HTR-8/SVneo (cell line): Measurements from ENCODE around the gene TGM1.

Source experiments
- DNase-seq: peaks from one replicate; pipeline ENCODE4 v3.0.0; 2011; ENCODE audit warnings: low spot score, mixed read lengths; ENCODE audit not compliant: insufficient read length
- FAIRE-seq: peaks from 2 replicates; lab custom pipeline; 2011; peaks lifted over from hg19 to GRCh38; lab: Jason Lieb, UNC

Gene TGM1

DNA sequence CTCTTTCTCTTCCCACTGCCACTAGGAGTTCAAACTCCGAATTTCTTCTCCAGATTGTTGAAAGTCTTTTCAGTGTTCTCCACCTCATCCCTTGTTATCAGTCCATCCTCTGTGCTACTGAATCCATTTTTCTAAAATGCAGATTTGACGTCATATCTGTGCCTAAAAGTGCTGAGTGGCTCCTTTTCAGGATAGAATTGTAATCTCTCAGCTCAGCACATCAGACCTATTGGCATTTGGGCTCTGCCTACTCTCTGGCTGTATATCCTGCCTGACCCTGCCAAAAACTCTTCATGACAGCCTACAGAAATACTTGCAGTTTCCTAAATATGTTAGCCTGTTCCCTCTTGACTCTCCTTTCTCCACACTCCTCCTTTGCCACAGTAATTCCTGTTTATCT, 9.5 kb upstream of the TGM1 start:
- no peak for DNase-seq
- no peak for FAIRE-seq

DNA sequence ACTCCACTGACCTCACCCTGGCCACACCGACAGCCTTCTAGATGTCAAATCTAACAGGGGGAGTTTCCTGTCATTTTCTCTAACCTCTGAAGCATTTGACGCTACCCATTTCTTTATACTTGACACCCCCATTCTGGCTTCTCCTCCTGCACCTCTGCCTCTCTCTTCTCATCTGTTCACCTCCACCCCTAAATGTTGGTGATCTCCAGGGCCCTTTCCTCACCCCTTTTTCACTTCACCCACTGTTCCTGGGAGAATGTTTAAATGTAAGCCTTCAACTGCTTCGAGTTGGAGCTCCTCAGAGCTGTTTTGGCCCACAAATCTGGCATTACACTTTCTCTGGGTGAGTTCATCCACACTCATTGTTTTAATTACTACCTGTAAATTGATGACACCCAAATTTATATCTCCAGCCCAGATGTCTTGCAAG, 8.9 kb upstream of the TGM1 start:
- DNase-seq, result no peak

DNA sequence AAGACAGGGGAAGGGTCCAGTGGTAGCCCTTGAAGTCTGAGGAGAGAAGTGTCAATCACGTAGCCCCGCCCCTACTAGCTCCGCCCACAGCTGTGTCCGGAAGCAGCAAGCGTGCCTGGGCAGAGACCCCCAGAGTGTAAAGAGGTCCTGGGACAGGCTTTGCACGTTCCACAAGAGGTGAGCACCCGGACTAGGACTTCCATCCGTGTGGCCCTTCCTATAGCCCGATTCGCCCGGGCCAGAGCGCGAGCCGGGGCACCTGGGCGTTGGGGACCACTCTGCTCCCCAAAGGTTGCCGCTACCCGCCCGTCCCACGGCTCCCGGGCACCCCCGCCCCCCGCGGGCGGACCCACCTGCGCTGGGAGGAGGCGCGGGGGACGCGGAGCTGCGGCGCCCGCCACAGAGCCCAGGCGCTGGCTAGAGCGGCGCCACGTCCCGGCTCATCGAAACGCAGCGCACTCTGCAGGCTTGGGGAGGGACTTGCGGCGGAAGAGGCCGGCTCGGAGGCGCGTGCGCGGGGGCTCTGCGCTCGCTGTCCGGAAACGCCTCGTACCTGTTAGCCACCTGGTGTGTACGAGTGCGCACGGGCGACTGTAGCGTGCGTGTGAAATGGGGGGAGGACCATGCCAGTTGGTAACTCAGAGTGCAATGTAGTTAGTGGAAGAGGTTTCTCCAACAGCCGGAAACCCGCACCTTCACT, 8.3 kb upstream of the TGM1 start, which contains the start of gene RABGGTA:
Gene RABGGTA (minus strand): TSS at position 464 of the 700 bp plus-strand sequence. CDS start 482 bp downstream, outside the sequence.
- FAIRE-seq, result no peak
- DNase-seq, result peak; percentile 84

More for the DNA sequence above, 8.9 kb upstream of the TGM1 start:
- no peak for FAIRE-seq

DNA sequence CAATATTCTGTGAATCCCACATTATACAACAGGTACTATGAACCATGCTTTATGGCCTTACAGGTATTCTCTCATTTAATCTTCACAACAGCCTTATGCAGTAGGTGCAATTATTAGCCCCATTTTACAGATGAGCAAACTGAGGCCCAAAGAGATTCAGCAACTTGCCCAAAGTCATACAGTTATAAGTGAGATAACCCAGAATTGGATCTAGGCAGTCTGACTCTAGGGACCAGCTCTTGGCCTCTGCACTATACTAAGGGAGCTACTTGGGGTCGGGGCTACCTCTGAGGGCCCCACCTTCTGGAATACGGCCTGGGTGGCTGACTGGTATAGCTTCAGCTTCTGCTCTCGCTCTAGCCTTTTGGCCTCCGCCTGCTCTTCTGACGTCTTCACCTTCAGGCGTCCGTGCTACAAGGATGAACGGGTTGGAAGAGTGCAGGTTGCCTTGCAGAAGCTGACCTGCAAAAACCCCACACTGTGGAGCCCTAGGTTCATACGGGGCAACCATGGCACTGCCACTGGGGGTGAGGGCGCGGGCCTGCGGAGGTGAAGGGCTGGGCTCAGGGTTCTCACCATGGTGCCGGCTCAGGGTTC, 7.7 kb upstream of the TGM1 start:
- no peak for FAIRE-seq

DNA sequence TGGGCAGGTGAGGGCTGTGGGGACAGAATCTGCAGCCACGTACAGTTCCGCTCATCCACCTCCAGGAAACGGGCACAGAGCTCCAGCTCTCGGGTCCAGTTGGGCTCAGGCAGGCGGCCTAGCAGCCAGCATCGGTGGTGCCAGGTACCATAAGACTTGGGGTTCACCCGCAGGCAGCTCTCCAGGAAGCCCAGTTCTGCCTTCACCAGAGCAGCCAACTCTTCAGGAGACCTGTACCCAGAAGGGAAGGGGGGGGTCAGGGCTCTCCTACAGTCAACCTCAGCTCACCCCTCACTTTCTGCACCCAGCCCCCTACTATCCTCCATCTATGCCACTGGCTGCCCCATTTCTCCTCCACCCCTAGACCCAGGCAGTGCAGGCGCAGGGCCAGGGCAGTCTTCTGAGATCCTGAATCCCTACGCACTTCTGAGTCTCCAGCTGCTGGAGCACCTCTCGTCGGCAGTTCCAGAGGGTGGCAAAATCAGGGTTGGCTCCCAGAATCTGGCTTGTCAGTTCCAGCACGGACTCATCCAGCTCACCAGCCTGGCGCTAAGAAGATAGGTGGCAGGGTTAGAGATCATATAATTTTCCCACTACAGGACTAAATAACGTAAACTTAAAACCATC, 7.0 kb upstream of the TGM1 start:
- no peak for FAIRE-seq
- no peak for DNase-seq

More for the DNA sequence above, 7.7 kb upstream of the TGM1 start:
- DNase-seq, result no peak

DNA sequence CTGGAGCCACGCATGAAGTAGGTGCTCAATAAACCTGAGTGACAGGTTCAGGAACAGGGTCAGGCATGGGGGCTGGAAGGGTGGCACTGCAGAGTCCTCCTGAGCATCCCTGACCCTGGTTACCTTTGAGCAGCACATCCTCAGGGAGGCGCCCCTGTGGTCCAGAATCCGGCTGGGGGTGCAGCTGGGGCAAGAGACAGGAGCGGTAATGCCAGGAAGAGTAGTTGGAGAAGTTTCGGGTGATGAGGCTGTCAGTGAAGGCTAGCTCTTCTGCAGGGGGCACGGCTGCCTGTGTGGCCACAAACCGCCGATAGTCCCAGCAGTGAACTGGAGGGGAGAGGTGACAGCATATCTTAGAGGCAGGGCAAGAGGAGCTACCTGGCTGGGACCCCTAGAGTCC, 6.4 kb upstream of the TGM1 start:
- no peak for FAIRE-seq
- no peak for DNase-seq

DNA sequence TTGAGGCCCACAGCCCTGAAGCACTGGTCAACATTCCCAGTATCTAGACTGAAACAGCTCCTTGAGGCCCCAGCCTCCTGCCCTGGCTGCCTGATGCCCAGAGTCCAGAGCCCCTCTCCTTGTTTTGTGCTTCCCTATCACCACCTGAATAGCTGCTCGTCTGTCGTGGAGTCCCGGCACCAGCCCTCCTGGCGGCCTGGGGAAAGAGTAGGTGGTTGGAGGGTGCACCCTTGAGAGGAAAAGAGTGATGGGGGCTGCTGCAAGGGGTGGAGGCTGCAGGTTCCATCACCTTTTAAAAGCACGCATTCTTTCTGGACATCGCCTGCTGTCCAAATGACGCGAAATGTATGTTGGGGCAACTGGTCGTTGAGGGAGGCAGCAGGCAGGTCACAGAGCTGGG, 5.2 kb upstream of the TGM1 start:
- DNase-seq, result no peak
- no peak for FAIRE-seq

DNA sequence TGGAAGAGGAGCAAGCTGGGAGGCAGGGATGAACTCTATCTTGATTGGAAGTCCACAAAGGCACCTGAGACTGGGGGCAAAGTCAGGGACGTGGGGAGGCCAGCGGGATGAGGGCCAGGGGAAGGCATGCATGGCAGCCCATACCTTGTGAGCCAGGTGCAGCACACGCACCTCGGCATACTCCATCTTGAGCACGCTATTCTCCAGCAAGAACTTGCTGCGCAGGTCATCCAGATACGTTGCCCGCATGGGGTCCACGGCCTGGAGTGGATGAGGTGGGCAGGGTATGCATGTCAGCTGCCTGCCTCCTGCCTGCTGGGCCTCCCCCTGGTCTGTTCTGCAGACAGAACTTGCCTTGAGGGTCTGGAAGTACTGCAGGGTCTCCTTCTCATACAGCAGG, 4.5 kb upstream of the TGM1 start:
- no peak for FAIRE-seq
- DNase-seq, result no peak

DNA sequence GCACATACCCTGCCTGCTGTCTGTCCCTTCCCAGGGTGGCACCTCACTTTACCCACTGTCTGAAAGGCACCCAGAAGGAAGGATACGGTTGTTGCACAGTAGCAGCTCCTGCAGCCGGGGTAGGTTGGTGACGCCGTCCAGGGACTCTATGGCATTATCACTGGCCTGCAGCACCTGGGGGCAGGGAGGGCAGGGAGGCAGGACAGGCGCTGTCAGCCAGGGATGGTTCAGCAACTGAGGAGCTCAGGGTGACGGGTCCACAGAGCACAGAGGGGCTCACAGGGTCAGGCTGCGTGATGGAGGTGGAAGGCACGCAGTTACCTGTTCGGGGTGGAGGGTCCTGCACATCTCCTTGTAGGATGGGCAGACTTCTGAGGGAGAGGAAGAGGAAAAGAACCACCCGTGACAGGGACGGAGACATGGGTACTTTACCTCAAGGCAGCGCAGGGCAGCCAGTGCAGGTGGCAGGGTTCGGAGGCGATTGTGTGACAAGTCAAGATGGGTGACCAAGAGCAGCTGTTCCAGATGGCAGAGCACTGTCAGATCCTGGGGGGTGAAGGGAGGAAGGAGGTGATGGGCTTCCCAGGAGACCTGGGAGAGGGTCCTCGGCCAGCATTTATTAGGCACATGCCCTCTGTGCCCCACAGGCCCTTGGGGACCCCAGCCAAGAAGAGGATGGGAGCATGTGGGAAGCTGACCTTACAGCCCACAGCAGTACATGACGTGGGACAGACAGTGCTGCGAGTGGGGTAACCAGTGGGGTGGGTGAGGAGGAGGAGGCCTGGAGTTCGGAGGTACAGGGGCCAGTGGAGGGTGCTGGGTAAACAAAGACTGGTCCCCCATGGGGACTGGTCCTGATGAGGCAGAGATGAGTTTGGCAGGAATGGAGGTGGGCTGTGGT, 3.6 kb upstream of the TGM1 start:
- DNase-seq, result no peak
- no peak for FAIRE-seq

DNA sequence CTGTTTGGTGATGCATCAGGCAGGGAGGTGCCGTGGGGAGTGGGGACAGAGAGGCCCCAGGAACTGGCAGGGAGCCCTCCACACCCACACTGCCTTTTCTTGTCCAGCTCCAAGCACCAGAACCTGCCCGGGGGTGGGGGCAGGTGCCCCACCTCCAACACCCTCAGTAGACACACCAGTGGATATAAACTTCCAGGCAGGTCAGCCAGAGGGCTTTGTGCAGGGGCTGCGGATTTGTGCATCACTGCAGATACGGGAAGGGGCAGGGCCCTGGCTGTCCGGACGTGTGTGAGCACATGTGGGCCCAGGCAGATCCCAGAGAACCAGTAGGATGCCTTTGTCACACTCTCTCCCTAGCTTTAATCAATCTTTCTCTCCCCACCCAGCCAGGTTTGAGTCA, 1.3 kb upstream of the TGM1 start:
- no peak for FAIRE-seq
- DNase-seq, result no peak

DNA sequence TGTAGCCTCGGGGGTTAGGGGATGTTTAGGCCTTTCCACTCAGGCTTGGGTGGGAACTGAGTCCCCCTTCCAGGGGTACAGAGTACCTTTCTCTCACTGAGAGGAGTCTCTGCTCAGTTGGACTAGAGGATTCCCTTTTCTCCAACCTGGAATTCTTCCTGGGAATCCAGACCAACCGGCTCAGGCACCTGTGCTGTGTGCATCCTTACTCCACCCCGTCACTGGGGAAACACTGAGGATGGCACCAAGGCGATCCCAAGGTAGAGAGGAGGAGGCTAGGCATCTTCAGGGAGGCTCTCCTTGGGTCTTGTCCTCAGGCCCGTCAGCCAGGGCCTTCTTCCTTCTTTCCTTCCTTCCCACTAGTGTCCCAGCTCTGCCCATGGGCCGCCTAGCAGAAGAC, 871 bp upstream of the TGM1 start:
- FAIRE-seq, result no peak

DNA sequence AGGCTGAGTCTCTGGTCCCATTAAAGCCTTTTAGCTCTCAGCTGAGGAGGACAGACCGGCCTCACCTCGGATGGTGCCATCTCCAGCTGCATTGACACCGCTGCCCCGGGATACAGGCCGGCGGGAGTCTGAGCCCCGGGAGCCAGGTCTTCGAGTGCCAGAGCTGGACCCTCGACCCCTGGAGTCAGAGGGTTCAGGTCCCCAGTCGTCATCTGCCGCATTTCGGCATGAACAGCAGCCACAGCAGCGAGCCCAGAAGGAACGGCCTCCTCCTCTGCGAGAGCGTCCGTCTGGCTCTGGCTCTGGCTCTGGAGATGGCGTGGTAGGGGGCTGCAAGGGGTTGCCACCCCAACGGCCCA, 1.0 kb downstream of the TGM1 start:
- DNase-seq (no peak), FAIRE-seq (no peak)

More for the DNA sequence above, 871 bp upstream of the TGM1 start:
- DNase-seq, result no peak

DNA sequence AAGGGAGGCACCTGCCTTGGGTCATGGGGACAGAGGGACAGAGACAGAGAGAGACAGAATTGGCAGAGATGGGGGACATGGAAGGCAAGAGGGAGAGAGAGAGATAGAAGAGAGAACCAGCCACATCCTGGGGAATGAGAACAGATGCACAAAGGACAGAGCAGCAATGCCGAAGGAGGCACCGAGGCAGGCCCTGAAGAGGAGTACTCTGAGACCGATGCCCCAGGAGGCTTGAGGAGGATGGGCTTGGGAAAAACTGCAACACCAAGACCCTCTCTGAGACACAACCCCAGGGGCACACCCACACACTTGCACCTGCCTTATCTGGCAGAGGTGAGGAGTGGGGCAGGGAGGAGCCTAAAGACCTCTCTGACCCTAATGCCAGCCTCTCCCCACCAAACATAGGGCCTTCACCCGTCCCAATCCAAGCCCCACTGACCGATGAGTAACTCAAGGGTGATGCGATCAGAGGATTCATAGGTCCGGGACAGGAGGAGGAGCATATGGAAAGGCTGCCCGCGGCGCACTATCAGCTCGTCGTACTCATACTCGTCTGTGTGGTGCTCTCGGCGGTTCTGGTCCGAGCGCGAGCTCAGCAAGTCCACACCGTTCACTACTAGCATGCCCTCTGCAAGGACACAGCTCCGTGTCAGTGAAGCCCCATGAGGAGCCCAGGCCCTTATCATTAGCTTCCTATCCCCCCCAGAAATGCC, 1.6 kb downstream of the TGM1 start:
- FAIRE-seq (no peak), DNase-seq (no peak)

DNA sequence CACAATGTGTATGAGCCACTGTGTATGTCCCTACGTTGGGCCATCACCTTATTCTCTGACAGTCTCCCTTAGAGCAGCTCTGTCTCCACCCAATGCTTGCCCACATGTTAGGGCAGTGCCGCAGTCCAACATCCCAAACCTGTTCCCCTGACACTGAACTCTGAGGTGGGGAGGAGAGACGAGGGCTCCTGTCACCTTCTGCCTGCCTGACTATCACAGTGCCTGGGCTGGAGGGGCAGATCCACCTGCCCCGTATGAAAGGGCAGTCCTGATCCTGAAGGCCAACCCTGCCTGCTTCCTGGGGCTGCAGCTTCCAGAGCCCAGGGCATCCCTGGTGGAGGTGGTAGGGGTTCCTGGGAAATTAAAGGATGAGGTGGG, 2.2 kb downstream of the TGM1 start:
- DNase-seq (no peak), FAIRE-seq (no peak)

DNA sequence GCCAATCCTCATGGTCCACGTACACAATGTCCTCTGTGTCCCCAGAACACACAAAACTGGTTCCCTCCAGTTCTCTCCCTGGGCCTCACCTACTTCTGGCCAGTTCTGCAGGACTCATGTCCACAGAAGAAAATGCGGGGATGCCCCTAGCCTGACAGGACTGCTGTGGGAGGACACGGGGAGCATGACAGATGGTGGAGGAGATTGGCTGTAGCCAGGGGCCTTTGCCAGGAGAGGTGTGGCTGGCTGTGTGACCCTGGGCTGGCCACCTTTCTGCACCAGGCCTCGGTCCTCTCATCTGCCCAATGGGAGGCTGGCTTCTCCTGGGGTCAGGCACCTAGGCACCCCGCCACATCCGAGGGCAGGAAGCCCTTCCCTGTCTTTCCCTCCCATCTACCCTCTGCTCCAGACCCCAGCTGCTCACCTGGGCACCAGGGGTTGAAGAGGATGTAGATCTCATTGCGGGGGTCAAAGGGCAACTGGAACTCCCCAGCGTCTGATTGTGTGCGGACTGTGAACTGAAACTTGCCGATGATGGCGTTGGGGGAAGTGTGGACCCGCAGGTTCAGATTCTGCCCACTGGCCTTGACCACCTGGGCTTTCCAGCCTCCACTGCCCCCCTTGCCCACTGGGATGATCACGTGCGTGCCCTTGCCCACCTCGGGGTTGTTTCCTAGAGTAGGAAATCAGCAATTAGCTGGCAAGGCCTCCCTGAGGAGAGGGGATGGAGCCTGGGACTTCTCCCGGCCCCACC, 2.8 kb downstream of the TGM1 start:
- no peak for FAIRE-seq
- no peak for DNase-seq

DNA sequence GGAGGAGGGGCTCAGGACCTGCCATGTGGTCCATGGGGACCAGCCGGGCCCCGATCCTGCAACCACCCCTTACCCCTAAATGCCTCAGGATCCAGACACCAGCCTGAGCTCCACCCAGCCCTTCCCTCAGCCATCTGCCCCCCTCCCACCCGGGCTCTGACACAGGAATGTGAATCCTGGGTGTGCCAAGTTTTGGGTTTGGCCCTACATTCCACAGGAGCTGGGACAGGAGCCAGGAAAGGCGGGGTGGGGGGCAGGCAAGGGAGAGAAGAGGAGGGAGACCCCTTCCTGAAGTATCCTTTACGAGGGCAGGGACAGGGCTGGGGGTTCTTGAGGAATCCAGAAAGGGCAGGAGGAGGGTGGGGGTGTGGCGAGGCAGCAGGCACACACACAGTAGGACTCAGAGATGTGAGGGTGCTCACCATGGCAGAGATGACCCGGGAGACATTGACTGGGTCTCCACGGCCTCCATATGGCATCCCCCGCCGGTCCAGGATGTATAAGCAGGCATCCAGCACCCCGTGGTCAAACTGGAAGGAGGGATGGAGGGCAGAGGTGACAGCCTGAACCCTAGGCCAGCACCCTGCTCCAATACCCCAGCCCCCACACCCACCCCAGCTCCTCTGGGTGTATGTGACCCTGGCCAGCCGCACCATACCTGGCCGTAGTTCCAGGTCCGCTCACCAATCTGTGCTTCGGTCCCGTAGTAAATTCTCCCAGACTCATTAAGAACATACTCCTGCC, 3.5 kb downstream of the TGM1 start:
- DNase-seq (peak; percentile 19), FAIRE-seq (no peak)

DNA sequence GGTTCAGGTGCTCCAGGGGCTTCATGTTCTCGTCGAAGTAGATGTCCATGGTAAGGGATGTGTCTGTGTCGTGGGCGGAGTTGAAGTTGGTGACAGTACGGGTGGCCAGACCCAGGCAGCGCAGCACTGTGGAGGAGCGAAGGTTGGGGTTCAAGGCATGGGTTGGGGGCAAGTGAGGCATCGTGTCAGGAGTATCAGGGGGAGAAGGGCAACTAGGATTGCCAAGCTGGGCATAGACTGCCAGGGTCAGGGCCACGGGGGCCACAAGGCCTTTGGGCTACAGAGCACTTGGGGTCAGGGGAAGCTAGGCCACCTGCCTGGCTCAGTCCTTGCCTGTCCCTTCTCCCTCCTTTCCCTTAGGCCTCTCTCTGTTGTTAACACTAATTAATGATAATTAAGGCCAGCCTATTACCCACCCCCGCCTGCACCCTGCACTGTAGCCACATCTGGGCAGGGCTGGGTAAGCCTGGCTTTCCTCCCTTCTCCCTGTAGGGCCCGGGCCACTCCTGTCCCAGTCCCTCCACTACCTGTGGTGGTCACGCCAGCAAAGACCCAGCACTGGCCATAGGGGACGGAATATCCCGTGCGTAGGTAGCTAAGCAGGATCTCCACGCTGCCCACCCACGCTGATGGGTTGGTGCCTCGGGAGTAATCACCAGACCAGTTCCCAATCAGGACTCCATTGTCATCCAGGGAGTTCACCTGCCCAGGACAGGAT, 4.3 kb downstream of the TGM1 start:
- FAIRE-seq, result no peak

DNA sequence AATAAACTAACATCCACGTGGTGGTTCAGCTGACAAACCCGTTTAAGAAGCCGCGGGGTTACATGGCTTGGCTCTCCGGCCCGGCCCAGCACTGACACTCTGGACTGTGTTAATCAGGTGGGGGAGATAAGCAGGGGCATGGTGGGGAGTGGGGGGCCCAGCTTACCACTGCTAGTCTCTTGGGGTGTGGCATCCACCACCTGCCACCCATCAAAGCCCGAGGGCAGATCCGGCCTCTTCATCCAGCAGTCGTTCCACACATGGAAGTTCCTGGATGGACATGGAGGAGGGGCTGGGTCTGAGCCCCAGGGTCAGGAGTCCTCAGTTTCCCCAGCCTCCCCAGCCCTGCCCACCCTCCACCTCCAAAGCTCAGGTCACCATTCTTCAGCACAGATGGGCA, 4.9 kb downstream of the TGM1 start:
- DNase-seq (no peak), FAIRE-seq (no peak)

More for the DNA sequence above, 4.3 kb downstream of the TGM1 start:
- DNase-seq, result no peak
